ENCODE measurements around the gene SH3BGRL. TPM values are rescaled to one million over a fixed set of nuclear protein-coding genes. Genes with fewer than 3 reads are reported as not detected.

The SH3BGRL gene
- 39.5 to 49.2 TPM (median 46.1 TPM) in 5 replicates for total RNA-seq (2022; extraction: Qiagen RNA extraction; ENCODE audit: low read depth)

DNA sequence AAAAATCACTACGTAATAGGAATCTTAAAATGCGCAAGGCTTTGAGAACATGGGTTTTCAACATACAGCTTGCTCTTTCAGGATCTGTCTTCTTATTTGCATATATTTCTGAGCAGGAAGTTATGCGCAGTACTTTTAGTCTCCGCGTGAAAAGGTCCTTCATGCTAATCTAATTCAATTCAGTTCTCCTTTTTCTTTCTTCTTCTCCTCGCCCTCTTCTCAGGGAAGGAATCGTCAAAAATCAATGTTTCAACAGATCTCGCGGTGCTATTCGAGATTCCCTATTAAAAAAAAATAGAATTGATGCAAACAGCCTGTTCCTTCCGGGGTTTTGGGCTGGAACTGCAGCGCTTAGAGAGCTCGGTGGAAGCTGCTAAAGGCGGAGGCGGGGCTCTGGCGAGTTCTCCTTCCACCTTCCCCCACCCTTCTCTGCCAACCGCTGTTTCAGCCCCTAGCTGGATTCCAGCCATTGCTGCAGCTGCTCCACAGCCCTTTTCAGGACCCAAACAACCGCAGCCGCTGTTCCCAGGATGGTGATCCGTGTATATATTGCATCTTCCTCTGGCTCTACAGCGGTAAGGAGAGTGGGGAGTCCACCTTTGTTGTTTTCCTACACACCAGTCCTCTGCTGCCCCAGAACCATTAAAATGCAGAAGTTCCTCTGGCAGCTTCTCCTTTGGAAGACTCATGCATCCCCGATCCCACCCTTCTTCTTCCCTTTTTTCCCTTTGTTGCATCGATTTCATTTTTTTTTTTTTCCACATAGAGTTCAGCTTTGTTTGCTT, at the start of gene SH3BGRL, which contains the start of gene HMGN5:
Gene SH3BGRL, plus strand, starts transcription at position 432 of the 785 bp plus-strand sequence. Its CDS starts 99 bp downstream, at position 531.
Gene HMGN5, minus strand, starts transcription at position 243 of the 785 bp plus-strand sequence. CDS start 80,364 bp downstream, outside the sequence.

Other genes with a start within 250 kb of the SH3BGRL start
- 1.9 to 4.1 TPM (median 3.4 TPM) in 5 replicates for gene HMGN5, start 189 bp upstream of the SH3BGRL start, total RNA-seq (2022; extraction: Qiagen RNA extraction; ENCODE audit: low read depth)